22Rv1 (cell line): Measurements from ENCODE around the gene AUTS2.

Experiments
- H3K27ac ChIP-seq: fragments of 450-650 bp; 2 replicates; pipeline ENCODE4 v1.5.1; 2017
- ZFX ChIP-seq: fragments of 450-650 bp; IDR thresholded peaks from 2 replicates; pipeline ENCODE4 v1.6.1; 2017; ENCODE audit warnings: antibody characterized with exemption, borderline replicate concordance
- TF ChIP-seq, protein P1 (sequence below): fragments of 450-650 bp; IDR thresholded peaks from 2 replicates; pipeline ENCODE4 v1.5.1; 2017; ENCODE audit warnings: mild to moderate bottlenecking

The AUTS2 gene

DNA sequence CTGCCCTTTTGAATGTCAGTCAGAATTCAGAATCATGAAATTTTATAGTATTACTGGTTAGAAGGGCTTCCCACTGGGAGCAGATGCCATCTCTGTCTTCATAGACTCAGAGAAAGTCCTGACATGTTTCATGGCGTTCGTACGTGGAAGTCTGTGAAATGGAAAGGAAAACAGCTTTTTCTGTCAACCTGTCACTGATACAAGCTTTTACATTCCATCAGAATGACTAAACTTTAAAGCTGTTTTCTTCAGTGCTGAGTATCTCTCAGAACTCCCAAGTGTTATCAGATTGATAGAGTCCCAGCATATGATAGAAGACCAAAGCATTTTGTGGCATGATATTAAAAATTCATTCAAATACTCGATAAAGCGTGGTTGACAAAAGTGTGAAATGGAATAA lies 807.0 kb downstream of the AUTS2 start:
- H3K27ac ChIP-seq, result no peak overlapping the region
- TF ChIP-seq ZFX, result no peak
- TF ChIP-seq, protein P1, sequence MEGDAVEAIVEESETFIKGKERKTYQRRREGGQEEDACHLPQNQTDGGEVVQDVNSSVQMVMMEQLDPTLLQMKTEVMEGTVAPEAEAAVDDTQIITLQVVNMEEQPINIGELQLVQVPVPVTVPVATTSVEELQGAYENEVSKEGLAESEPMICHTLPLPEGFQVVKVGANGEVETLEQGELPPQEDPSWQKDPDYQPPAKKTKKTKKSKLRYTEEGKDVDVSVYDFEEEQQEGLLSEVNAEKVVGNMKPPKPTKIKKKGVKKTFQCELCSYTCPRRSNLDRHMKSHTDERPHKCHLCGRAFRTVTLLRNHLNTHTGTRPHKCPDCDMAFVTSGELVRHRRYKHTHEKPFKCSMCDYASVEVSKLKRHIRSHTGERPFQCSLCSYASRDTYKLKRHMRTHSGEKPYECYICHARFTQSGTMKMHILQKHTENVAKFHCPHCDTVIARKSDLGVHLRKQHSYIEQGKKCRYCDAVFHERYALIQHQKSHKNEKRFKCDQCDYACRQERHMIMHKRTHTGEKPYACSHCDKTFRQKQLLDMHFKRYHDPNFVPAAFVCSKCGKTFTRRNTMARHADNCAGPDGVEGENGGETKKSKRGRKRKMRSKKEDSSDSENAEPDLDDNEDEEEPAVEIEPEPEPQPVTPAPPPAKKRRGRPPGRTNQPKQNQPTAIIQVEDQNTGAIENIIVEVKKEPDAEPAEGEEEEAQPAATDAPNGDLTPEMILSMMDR, result no peak

GRCh38 chr7:70406186-70406949 lies 808.1 kb downstream of the AUTS2 start:
- H3K27ac ChIP-seq, result no peak overlapping the region
- TF ChIP-seq, protein P1, result no peak
- TF ChIP-seq ZFX, result no peak

DNA sequence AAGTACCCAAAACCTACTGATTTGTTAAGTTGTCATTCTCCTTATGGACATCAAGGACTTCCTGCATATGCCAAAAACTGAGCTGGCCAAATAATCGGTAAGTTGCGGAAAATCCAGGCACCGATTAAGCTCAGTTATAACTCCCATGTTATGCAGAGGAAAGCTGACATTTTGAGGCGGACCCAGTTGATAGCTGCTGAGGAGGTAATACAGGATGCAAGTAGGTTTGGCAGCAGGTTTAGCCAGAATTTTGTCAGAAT lies 808.6 kb downstream of the AUTS2 start:
- no peak for TF ChIP-seq ZFX
- TF ChIP-seq, protein P1, result no peak
- no peak overlapping the region for H3K27ac ChIP-seq

DNA sequence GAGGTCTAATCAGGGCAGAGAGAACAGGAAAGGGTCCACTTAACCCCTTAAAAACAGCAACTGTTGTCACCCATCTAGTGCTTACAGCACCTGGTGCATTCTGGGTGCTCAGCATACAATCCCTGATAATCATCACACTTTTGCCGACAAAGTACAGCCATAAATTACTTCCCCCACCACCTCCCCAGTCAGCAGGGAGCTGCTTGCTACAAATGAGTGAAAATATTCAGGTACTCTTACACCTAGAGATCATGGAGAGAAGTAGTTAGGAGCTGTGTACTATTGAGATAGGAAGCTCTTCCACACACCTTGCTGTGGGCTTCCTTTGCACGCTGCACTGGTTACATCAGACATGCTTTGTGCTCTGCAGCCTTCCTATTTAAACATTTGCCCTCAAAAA lies 810.2 kb downstream of the AUTS2 start:
- no peak overlapping the region for H3K27ac ChIP-seq
- TF ChIP-seq, protein P1, result no peak
- no peak for TF ChIP-seq ZFX

GRCh38 chr7:70408891-70409290 lies 810.6 kb downstream of the AUTS2 start:
- H3K27ac ChIP-seq, result no peak overlapping the region
- TF ChIP-seq ZFX, result no peak
- TF ChIP-seq, protein P1, result no peak

DNA sequence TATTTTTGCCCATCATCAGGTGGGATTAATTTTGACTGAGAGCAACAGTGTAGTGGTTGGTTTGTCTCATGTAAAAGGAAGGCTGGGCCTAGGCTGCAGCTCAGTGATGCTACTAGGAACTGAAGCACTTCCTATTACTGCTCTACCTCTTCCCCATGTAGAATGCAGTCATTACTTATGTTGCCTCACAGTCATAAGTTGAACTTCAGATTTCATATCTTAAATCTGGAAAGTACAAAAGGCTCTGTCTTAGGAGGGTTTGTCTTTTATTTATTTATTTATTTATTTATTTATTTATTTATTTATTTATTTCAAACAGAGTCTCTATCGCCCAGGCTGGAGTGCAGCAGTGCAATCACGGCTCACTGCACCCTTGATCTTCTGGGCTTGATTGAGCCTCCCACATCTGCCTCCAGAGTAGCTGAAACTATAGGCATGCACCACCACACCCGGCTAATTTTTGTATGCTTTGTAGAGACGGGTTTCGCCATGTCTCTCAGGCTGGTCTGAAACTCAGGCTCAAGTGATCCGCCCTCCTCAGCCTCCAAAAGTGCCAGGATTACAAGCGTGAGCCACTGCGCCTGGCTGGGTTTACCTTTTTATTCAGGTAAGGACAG lies 812.0 kb downstream of the AUTS2 start:
- TF ChIP-seq, protein P1, result no peak
- TF ChIP-seq ZFX, result no peak
- no peak overlapping the region for H3K27ac ChIP-seq

DNA sequence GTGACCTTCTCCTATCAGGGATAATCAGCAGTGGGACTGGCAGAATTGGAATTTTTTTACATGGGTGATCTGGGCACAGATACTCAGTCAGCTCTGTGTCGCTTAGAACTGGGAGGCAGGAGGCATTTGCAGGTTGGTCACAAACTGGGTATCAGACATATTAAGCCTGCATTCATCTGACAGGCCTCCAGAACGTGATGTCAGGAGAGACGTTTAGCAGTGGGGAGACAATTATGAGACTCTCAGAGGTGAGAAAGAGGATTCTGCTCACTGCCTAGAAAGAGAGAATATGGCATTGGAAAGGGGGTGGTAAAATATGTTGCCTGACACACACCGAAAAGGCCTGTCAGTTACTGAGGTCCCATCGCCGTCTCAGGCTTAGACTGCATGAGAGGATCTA lies 816.1 kb downstream of the AUTS2 start:
- TF ChIP-seq, protein P1, result no peak
- TF ChIP-seq ZFX, result no peak
- H3K27ac ChIP-seq, result no peak overlapping the region
